Measurements from ENCODE around the gene MAPK8. TPM values are rescaled to one million over a fixed set of nuclear protein-coding genes. Genes with fewer than 3 reads are reported as not detected.

The MAPK8 gene
- total RNA-seq, 1 donor from 2014 or later, result 94.1 TPM

DNA sequence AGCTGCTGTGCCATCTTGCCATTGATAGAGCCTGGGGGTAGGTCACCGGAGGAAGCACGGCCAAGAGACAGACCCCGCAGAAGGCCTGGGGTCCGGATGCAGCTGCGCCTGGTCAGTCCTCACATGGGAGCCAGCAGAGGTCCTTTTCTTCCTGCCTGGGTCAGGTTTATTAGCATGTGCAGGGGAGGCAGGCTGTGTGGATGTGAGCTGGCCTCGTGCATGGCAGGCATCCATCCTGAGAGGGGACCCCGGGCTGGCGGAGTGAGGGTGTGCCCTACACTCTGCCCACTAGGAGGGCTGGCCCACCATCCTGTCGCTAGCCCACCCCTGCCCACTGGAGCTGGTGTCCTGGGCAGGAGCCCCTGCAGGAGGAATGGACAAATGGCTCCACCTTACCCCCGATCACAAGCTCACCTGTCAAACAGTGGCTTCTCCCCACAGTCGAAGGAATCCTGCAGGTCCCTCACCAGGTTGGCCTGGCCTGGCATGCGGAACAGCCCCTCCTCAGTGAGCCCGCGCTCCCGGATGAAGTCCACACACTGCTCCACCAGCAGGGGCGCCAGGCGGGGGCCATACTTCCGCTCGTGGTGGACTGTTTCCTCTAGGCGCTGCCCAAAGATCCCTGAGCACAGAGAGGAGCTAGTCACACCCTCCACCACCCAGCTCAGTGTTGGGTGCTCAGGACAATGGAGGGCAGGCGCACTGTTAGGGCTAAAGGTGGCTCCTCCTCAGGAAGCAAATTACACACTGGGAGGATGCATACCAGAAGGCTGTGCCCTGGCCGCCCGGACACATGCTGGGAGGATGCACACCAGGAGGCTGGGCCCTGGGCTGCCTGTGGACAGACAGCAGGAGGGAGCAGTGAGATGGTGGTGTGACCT lies 153.0 kb downstream of the MAPK8 start:
- DNase-seq (ENCODE audit: low spot score), result no peak
- H3K4me3 Mint-ChIP-seq (ENCODE audit: low read depth), result no peak overlapping the region
- H3K36me3 Mint-ChIP-seq (ENCODE audit: low read depth), result no peaks in the 10 kb centered on the region
- no peaks in the 10 kb centered on the region for H3K9me3 Mint-ChIP-seq
- H3K27ac Mint-ChIP-seq, result no peak overlapping the region
- H3K4me1 Mint-ChIP-seq (ENCODE audit: low read depth), result no peaks in the 10 kb centered on the region
- intact Hi-C loops (cut with micrococcal nuclease), result loop anchor here (2.0 kb wide), 1 partner anchor 17 kb away; no protein-coding TSS in a partner anchor
- no peaks in the 10 kb centered on the region for H3K27me3 Mint-ChIP-seq (ENCODE audit: low read depth)

DNA sequence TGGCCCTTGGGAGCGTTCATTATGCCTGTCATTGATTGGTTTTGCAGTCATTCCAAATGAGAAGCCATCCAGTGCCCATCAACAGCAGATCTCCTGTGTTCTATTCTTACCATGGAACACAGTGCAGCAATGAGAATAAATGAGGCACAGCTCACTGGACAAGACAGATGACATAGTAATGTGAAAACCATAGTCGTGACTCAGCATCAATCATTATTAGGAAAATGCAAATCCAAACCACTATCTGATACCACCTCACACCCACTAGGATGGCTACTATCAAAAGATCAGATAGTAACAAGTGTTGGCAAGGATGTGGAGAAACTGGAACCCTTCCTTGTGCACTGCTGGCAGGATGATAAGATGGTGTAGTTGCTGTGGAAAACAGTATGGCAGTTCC lies 153.7 kb downstream of the MAPK8 start:
- Mint-ChIP-seq H3K27me3 (ENCODE audit: low read depth) (no peaks in the 10 kb centered on the region), H3K9me3 (no peaks in the 10 kb centered on the region), H3K4me3 (ENCODE audit: low read depth) (no peak overlapping the region), H3K27ac (no peak overlapping the region), H3K36me3 (ENCODE audit: low read depth) (no peaks in the 10 kb centered on the region), H3K4me1 (ENCODE audit: low read depth) (no peaks in the 10 kb centered on the region)
- DNase-seq (ENCODE audit: low spot score), result no peak
- intact Hi-C loops (cut with micrococcal nuclease), result loop anchor here (2.0 kb wide), 1 partner anchor 17 kb away; no protein-coding TSS in a partner anchor

DNA sequence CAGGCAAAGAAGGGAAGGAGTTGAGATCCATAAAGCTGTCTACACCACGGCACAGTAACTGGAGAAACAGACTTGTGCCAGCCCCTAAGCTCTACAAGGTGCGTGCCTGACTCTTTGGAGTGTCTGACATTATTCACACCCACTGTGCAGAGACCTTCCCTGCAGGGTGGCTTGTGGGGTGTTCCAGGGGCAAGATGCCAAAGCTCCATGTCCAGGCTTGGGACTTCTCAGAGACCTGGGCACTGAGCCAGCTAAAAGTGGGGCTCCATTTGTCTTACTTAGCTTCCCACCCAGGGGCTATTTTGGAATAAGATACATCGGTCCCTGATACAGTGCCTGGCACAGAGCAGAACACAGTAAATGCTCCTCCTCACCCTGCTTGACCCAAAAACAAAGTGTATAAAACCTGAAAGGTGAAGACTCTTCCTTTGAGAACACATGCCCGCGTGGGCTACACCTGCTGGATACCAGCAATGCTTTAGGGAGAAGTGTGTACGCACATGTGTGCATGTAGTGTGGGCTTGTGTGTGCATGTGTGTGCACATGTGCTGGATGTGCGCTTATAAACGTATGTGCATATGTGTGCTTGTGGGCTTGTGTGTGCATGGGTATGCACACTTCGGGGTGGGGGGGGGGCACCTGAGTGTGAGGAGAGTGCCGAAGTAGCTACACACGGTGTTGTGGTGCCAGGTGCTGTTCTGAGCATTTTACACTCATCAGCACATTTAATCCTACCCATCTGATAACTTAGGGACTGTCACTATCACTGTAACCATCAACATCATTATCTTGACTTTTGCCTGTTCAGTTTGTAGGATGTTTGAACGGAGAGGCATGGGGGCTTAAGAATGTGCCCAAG lies 155.4 kb downstream of the MAPK8 start:
- Mint-ChIP-seq H3K4me1 (ENCODE audit: low read depth) (no peaks in the 10 kb centered on the region), H3K9me3 (no peaks in the 10 kb centered on the region), H3K27ac (no peak overlapping the region), H3K27me3 (ENCODE audit: low read depth) (no peaks in the 10 kb centered on the region), H3K36me3 (ENCODE audit: low read depth) (no peaks in the 10 kb centered on the region), H3K4me3 (ENCODE audit: low read depth) (no peak overlapping the region)
- intact Hi-C loops (cut with micrococcal nuclease), result loop anchor here (2.0 kb wide), 1 partner anchor 19 kb away; no protein-coding TSS in a partner anchor
- DNase-seq (ENCODE audit: low spot score), result no peak

DNA sequence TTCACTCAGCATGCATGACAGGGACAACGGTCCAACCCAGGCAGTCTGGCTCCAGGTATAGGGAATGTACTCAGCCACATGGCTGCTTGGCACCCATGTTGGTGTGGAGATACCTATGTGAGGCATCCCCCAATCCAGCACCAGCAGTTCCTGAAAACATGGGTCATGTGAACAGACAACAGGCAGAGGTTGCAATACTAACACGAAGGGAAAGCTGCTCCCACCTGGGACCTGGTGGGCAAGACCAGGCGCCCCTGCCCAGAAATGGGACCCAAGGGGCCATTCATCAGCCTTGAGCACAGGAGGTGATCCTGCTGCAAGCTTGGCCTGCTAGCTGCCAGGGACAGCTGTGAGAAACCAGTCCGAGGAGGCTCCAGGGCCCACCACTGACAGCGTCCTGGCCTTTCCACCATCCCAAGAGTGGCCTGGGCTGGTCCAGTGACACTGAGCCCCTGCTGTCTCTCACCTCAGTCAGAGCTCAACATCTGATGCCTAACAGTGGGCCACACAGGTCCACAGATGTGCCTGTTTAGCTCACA lies 156.1 kb downstream of the MAPK8 start:
- Mint-ChIP-seq H3K27ac (no peak overlapping the region), H3K4me1 (ENCODE audit: low read depth) (no peaks in the 10 kb centered on the region), H3K9me3 (no peaks in the 10 kb centered on the region), H3K4me3 (ENCODE audit: low read depth) (no peak overlapping the region), H3K36me3 (ENCODE audit: low read depth) (no peaks in the 10 kb centered on the region), H3K27me3 (ENCODE audit: low read depth) (no peaks in the 10 kb centered on the region)
- DNase-seq (ENCODE audit: low spot score), result no peak
- intact Hi-C loops (cut with micrococcal nuclease), result no loop called here

DNA sequence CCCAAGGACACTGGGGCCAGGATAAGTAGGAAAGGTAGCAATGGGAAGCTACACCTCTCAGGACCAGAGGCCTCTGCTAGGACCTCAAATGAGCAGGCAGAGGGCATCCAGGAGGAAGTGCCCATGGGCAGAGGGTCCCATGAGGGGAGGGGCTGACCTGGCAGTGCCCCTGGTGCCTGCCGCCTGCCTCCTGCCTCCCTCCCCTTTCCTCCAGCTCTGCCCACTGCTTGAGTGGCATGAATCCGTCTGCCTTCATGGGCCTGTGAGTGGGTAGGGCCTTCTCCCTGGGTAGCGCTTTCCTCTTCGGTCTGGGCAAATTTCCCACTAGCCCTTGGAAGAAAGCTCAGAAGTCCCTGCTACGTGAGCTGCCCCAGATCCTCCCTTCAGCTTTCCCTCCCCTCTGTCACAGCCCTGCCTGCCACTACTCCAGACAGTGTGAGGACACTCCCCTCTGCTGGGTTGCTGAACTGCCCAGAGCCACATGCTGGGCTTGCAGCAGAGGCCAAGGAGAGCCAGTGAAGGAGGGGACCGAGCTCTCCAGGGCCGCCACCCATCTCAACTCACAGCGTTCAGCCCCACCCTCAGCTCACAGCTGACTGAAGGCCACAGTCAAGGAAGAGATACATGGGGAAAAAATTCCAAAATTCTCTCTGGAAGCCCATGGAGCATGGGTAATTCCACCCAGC lies 157.0 kb downstream of the MAPK8 start:
- Mint-ChIP-seq H3K9me3 (no peaks in the 10 kb centered on the region), H3K4me3 (ENCODE audit: low read depth) (no peak overlapping the region), H3K27me3 (ENCODE audit: low read depth) (no peaks in the 10 kb centered on the region), H3K36me3 (ENCODE audit: low read depth) (no peaks in the 10 kb centered on the region), H3K27ac (no peak overlapping the region), H3K4me1 (ENCODE audit: low read depth) (peaks cover 3% of the 10 kb centered on the region)
- intact Hi-C loops (cut with micrococcal nuclease), result no loop called here
- no peak for DNase-seq (ENCODE audit: low spot score)

DNA sequence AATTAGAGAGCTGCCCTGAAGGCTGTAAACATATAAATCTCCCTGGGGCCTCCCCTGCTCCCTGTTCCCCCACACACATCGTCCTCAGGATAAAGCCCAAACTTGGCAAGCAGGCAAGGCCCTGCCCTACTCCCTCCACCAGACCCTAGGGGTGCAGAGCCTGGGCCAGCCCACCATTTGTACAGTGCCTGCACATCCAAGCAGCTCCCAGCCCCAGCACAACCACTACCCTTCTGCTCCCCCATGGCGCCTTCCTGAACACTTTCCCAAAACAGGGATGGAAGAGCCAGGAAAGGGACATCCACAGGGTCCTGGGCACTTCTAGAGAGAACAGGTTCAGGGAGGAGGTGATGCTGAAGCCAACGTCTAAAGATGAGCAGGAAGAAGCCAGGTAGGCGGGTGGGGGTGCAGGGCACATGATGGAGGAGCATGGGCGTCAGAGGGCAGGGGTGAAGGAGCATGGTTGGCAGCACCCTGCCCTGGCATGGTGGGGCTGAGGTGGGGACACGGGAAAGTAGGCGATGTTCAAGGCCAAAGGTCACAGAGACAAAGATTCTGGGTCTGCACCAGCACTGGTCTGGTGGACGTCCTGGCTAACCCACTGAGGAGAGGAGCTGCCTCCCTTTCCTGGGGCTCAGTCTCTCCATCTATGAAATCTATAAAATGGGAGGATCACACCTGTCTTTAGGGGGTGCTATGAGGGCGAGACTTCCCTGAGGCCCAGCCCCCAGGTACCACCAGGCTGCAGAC lies 157.8 kb downstream of the MAPK8 start:
- no peaks in the 10 kb centered on the region for H3K36me3 Mint-ChIP-seq (ENCODE audit: low read depth)
- H3K27me3 Mint-ChIP-seq (ENCODE audit: low read depth), result no peaks in the 10 kb centered on the region
- no peak overlapping the region for H3K27ac Mint-ChIP-seq
- no peak for DNase-seq (ENCODE audit: low spot score)
- no peaks in the 10 kb centered on the region for H3K9me3 Mint-ChIP-seq
- no peak overlapping the region for H3K4me3 Mint-ChIP-seq (ENCODE audit: low read depth)
- intact Hi-C loops (cut with micrococcal nuclease), result no loop called here
- H3K4me1 Mint-ChIP-seq (ENCODE audit: low read depth), result peaks cover 3% of the 10 kb centered on the region

DNA sequence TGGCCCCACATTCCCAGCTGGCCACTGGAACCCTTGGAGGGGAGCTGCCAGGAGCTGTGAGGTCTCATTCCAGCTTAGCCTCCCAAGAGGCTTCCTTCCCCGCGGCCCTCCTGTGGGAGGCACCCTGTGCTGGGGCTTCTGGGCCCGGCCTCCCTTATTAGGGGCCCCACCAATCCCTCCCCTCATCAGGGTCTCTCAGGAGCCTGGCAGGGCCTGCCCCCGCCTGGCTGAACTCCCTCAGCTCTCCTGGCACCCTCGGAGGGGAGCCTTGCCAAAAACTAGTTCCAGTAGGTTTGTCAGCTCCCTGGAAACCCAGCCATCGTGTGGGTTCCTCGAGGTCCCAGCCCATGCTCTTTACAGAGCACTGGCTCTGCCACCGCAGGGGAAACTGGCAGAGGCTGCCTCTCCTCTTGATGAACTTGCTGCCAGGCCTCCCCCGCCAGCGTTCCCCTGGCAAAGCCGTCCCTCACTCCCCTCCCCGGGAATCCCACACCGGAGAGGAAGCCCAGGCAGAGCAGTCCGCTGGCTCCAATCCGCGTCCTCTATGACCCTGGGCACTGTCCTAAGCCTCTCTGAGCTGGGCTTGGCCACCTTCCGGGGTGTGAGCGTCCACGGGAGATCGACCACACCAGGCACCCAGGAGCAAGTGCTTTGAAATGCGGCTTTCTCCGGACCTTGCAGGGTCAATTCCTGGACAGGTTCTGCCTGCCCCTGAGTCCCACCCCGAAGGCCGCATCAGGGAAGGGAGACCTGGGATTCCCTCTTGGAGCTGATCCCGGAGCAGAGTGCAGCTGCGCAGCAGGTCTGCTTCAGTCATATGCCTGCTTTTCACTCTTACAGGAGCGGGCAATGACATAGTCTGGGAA lies 158.6 kb downstream of the MAPK8 start:
- no peaks in the 10 kb centered on the region for H3K27me3 Mint-ChIP-seq (ENCODE audit: low read depth)
- no peaks in the 10 kb centered on the region for H3K36me3 Mint-ChIP-seq (ENCODE audit: low read depth)
- H3K27ac Mint-ChIP-seq, result no peak overlapping the region
- no peak for DNase-seq (ENCODE audit: low spot score)
- H3K9me3 Mint-ChIP-seq, result no peaks in the 10 kb centered on the region
- intact Hi-C loops (cut with micrococcal nuclease), result no loop called here
- no peak overlapping the region for H3K4me3 Mint-ChIP-seq (ENCODE audit: low read depth)
- peaks cover 3% of the 10 kb centered on the region for H3K4me1 Mint-ChIP-seq (ENCODE audit: low read depth)

DNA sequence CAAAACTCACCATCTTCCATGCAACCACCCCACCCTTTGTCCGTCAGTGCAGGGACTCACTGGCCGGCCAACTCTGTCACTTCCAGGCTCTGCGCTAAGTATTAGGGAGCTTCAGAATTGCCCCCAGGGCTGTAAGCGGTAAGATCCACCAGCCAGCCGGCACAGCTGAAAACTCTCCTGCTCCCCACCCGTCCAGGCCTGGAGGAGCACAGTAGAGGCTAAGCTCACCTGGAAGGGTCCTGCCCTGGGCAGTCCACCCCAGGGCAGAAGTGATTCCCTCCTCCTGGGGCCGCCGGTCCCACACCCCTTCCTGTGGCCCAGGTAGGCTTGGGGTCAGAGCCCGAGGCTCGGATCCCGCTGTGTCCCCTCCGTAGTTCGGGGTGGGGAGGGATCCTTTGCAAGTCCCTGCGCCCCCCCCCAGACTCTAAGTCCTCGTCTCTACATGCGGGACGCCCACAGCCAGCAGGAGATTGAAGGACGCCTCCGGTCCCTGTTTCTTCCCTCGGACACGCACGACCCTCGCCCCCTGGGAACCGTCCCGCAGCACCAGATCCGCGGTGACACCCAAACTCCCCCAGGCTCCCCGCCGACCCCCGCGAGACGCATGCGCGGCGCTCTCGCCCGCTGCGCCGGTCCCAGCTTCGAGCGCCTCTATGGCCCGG lies 159.5 kb downstream of the MAPK8 start:
- Mint-ChIP-seq H3K9me3 (no peaks in the 10 kb centered on the region), H3K36me3 (ENCODE audit: low read depth) (no peaks in the 10 kb centered on the region), H3K4me3 (ENCODE audit: low read depth) (no peak overlapping the region), H3K27me3 (ENCODE audit: low read depth) (no peaks in the 10 kb centered on the region), H3K27ac (no peak overlapping the region), H3K4me1 (ENCODE audit: low read depth) (peaks cover 3% of the 10 kb centered on the region)
- DNase-seq (ENCODE audit: low spot score), result no peak
- intact Hi-C loops (cut with micrococcal nuclease), result no loop called here

DNA sequence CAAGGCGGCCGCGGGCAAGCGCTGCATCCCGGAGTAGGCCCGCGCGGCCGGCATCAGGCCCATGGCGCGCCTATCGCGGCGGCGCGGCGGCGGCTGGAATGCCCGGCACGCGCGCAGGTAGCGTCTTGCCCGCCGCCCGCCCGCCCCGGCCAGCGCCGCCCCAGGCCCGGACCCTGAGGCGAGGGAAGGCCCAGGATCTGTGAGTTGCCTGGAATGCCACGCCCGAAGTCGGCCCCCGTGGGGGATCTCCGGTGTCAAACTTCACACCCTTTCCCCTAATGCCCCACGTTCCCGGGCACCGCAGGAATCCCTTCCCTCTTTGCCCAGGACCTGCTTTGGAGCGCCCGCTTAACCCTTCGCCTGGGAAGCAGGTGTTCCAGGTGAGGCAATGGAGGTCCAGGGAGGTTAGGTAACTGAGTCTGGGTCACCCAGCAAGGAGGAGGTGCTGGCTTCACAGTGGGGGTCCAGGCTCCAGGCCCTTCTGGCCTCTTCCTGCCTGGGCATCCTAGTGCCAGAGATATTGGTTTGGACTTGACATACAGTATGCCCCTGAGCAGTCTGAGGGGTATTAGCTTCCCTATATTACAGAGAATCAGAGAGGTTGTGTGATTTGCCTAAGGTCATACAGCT lies 160.2 kb downstream of the MAPK8 start:
- no peak overlapping the region for H3K4me3 Mint-ChIP-seq (ENCODE audit: low read depth)
- no peaks in the 10 kb centered on the region for H3K27me3 Mint-ChIP-seq (ENCODE audit: low read depth)
- no peak for DNase-seq (ENCODE audit: low spot score)
- H3K36me3 Mint-ChIP-seq (ENCODE audit: low read depth), result no peaks in the 10 kb centered on the region
- no peak overlapping the region for H3K27ac Mint-ChIP-seq
- H3K9me3 Mint-ChIP-seq, result no peaks in the 10 kb centered on the region
- intact Hi-C loops (cut with micrococcal nuclease), result no loop called here
- H3K4me1 Mint-ChIP-seq (ENCODE audit: low read depth), result peaks cover 3% of the 10 kb centered on the region

DNA sequence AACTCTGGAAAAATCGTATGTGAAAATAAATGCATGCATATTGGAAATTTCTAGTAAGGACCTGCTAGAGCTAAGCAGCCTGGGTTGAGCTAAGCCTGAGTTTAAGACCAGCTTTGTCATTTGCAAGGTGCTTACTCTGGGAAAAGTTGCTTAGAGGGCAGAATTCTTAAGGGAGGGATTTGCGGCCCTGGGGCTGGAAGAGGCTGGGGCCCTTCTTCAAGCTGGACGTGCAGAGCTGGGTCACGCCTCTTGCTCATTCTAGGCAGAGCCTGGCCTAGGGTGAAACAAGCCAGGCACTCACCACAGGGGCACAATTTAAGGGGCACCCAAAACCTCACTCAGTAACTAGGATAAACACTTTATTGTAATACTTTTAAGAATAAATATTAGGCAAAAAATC lies 161.2 kb downstream of the MAPK8 start:
- no peak for DNase-seq (ENCODE audit: low spot score)
- Mint-ChIP-seq H3K27ac (no peak overlapping the region), H3K27me3 (ENCODE audit: low read depth) (no peaks in the 10 kb centered on the region), H3K4me1 (ENCODE audit: low read depth) (peaks cover 3% of the 10 kb centered on the region), H3K4me3 (ENCODE audit: low read depth) (no peak overlapping the region), H3K36me3 (ENCODE audit: low read depth) (no peaks in the 10 kb centered on the region), H3K9me3 (no peaks in the 10 kb centered on the region)
- intact Hi-C loops (cut with micrococcal nuclease), result no loop called here

All from activated T-helper 2 cell treated with anti-CD3 and anti-CD28 coated beads, Interferon-gamma antibody, Interleukin-2, Interleukin-4, amounts not matched to agents 10 μg/mL and 5 μg/mL and 100 μg/mL, durations not matched to agents 14 hours and 24 hours and 36 hours (primary cell).